ENCODE results near the gene SFXN3.

Gene SFXN3

DNA sequence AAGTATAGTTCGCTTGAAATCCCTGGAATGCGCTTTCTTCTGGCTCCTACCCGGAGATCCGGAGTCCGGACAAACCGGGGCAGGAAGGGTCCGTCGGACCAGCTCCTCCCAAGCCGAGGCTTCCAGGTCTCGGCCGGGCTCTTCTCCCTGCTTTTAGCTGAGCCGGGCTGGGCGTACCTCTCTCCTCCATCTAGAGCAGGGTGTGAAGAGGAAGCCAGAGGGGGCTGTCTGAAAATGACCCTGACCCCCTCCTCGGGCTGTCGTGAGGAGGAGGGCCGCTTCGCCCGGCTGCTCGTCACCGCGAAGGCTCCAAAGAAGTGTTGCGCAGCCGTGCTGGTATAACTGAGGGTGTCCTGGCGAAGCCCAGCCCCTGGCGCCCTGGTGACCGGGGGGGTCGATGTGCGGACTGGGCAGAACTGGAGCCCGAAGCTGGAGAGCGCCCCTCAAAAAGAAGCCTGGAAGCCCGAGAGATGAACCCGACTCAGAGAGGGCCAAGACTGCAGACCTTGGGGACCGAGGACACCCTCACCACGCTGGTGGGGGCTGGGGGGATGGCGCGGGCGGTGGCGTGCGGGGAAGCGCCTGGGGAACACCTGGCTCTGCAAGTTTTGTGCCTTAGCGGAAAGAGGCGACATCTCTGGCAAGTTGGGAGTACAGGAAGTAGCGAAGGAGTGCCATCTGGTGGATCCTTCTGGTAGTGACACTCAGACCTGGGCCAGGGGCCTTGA is 36.5 kb downstream of the SFXN3 start:
- DNase-seq (ENCODE audit: extremely low spot score, insufficient read length, low read depth), result peak; percentile 60
- peak; percentile 87 for FAIRE-seq

DNA sequence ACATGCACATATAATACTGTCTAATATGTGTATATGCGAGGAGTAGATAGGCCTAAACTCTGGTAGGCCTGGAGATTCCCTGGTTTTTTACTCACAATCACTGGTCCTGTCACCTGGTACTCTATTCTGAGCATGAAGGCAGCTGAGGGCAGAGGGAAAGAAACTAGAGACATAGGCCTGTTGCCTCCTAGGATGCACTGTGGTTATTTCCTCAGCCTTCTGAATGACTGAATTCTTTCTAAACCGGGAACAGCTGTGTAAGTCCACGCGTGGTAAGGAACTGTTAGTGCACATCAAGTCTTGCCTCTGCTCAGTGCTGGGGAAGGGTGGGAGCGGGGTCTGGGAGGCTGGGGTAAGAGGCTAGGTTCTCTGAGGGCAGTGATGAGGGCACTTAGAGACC is 38.4 kb downstream of the SFXN3 start:
- no peak for FAIRE-seq
- no peak for DNase-seq (ENCODE audit: extremely low spot score, insufficient read length, low read depth)

DNA sequence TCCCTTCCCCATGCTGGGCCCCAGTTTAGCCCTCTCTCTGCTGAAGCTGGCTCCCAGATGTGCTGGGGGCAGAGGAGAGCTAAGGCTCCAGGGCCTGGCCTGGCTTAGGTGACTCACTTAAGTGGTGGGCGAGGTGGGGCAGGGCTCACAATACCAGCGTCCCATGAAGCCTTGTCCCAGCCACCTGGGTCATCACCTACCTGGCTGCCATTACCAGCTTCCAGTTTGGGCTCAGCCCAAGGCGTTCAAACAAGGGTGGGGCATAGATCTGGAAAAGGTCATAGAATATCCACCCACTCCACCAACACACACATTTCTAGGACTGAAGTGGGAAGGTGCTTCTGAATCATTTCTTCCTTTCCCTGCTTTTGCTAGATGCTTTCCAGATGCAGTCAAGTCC is 39.1 kb downstream of the SFXN3 start:
- FAIRE-seq, result no peak
- DNase-seq (ENCODE audit: extremely low spot score, insufficient read length, low read depth), result no peak

DNA sequence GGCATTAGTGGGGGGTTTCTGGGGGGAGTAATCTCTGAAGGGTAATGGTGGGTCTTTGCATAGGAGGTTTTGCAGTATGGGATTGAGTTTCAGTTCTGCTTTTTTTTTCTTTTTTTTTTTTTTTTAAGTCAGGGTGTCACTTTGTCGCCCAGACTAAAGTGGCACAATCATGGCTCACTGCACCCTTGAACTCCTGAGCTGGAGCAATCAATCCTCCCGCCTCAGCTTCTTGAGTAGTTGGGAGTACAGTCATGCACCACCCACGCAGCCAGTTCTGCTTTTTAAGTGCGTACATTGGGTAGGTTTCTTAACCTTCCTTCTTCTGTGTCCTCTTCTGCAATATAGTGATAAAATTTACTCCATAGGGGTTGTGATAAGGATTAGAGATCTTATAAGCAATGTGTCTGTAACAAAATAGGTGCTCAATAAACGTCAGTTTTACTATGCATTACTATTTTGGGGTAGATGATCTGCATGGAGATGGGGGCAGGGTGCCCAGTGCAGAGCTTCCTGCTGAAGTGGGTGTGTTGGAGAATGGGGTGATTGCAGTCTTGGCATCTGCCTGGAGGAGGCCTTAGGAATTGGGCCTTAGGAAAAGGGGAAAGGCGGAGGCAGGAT is 40.3 kb downstream of the SFXN3 start:
- DNase-seq (ENCODE audit: extremely low spot score, insufficient read length, low read depth), result no peak
- peak; percentile 69 for FAIRE-seq

GRCh38 chr10:101071885-101072433 is 40.9 kb downstream of the SFXN3 start:
- DNase-seq (ENCODE audit: extremely low spot score, insufficient read length, low read depth), result no peak
- no peak for FAIRE-seq

GRCh38 chr10:101072923-101073322 is 41.9 kb downstream of the SFXN3 start:
- no peak for DNase-seq (ENCODE audit: extremely low spot score, insufficient read length, low read depth)
- no peak for FAIRE-seq

- FAIRE-seq, result no peak
- no peak for DNase-seq (ENCODE audit: extremely low spot score, insufficient read length, low read depth)
Measured at GRCh38 chr10:101073631-101074030, 42.6 kb downstream of the SFXN3 start.

DNA sequence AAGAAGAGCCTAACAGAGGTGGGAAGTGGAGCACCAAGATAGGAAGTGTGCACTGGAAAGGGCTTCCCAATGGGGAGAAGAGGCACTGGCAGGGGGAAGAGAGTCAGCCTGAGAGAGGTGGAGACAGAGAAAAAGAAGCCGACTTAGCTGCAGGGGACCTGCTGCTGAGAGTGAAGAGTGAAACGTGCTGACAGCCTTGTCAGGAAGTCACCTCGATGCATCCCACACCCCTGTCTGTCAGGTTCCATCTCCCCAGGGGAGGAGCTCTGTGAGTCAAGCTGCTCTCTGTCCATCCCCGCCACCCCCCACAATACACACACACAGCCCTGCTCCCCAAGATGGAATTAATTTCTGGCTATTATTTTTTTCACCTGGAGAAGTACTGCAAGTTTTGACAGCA is 44.7 kb downstream of the SFXN3 start:
- DNase-seq (ENCODE audit: extremely low spot score, insufficient read length, low read depth) (no peak), FAIRE-seq (no peak)

DNA sequence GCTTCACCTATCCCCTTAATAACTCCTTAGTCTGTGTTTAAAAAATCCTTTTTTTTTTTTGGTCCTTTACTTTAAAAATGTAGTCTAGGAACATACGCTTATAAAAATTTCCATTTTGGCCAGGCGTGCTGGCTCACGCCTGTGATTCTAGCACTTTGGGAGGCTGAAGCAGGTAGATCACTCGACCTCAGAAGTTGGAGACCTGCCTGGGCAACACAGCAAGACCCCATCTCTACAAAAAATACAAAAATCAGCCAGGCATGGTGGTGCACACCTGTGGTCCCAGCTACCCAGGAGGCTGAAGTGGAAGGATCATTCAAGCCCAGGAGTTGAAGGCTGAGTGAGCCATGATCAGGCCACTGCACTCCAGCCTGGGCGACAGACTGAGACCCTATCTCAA is 45.6 kb downstream of the SFXN3 start:
- no peak for DNase-seq (ENCODE audit: extremely low spot score, insufficient read length, low read depth)
- no peak for FAIRE-seq

- no peak for FAIRE-seq
- no peak for DNase-seq (ENCODE audit: extremely low spot score, insufficient read length, low read depth)
Measured at GRCh38 chr10:101079874-101080273, 48.8 kb downstream of the SFXN3 start.

DNA sequence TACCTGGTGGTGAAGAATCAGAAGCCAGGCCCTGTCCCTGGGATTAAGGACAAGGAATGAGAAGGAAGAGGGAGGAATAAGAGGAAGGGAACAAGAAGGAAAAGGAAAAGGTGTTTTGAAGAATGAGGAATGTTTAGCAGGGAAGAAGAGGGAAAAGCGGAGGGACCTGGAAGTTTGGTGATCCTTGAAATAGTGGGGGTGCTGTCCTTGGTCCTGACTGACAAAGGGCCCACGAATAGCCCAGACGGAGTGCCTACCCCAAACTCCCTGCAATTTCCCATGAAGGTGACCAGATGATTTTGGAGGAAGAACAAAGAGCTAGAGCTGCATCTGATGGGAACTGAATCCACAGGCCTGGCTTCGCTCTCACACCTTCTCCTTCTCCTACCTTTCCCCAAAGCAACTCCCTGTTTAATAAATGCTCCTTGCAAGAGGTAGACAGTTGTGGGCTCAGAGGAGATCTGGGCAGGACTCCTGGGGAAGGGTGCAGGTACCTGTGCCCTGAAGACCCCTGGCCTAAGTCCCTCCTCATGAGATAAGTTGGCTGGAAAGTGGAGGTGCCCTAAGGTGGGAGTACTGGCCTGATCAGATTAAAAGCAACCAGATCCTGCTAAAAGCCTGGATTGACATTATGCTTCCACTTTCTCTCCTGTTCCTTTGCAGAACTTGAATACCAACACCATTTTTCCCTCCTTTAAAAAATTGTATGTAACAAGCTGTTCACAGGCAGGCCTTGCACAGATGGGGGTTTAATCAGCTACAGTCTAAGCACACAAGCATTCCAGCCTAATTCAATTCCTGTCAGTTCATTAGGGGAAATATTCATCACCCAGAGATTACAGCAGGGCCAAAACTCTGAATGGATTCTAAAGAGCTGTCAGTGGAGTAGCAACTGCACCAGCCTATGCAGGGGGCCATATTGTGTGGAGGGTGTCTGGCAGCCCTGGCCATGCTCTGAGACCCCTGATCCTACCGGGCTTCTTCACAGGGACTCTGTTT is 50.2 kb downstream of the SFXN3 start:
- DNase-seq (ENCODE audit: extremely low spot score, insufficient read length, low read depth) (no peak), FAIRE-seq (no peak)

DNA sequence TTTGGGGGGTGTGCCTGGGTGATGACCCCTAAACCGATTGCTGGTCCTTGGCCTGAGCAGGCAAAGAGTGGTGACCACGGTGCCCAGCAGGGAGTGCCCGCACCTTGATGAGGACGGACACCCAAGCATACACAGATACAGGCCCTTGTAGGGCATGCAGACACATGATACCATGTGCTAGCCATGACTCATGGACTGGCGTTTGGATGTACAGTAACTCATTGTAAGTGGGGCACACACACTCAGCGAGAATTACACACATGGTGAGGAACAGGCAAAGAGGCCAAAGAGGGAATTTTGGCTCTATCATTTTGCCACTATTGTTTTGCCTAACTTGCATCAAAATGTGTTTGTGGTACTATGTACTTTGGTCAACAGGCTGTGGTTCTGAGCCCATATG is 54.8 kb downstream of the SFXN3 start:
- no peak for DNase-seq (ENCODE audit: extremely low spot score, insufficient read length, low read depth)

DNA sequence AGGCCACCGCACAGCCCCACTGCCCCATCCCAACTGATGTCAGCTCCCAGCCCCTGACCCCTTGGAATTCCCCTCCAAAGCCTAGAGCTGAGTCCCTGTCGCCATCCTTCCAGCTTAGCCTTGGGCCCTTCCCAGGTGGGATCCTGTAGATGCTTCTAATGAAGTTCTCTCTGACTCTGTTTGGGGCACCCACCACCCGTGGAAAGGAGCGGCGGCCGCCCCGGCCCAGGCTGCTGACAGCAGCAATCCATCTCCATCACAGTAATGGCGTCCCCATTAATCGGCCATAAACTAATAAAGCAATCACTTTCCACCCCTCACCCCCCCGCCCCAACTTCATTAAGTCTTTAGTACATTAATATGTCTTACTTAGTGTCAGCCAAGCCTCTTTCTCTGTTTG is 56.3 kb downstream of the SFXN3 start:
- DNase-seq (ENCODE audit: extremely low spot score, insufficient read length, low read depth) (no peak), FAIRE-seq (no peak)

More for the DNA sequence above, 54.8 kb downstream of the SFXN3 start:
- no peak for FAIRE-seq

DNA sequence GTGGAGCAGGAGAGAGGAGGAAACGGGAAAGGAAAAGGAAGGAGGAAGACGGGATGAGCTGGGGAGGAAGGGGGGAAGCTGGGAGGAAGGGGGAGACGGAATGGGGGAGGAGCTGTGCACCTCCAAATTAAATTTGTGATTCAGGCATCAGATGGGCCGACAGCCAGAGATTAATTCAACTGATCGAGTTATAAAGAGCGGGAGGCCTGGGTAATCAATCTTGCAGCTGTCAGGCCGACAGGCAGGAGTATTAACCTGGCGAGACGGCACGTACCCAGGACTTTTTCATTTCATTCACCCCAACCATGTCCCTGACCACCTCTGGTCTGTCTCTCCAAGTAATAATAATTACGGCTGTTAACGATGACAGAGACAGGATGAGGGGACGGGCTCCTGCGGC is 56.9 kb downstream of the SFXN3 start:
- no peak for FAIRE-seq
- no peak for DNase-seq (ENCODE audit: extremely low spot score, insufficient read length, low read depth)

GRCh38 chr10:101089520-101090299 is 58.7 kb downstream of the SFXN3 start:
- FAIRE-seq (no peak), DNase-seq (ENCODE audit: extremely low spot score, insufficient read length, low read depth) (no peak)

DNA sequence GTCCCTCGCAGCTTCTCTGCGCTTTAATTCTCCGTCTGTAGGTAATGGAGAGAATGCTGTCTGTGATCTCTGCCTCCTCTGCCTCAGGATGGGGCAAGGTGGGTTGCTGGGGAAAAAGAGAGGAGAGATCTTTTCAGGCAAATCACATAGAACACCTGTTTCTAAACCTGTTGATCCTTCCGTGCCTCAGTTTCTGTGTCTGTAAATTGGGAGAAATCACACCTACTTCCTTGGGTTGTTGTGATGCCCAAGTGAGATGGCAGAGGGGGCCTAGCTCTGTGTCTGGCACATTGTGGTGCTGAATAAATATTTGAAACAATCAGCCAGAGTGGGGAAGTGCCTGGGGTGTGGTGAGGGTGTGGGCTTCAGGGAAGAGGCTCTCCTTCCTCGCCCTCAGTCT is 59.6 kb downstream of the SFXN3 start:
- FAIRE-seq, result no peak
- DNase-seq (ENCODE audit: extremely low spot score, insufficient read length, low read depth), result no peak
